Measurements from ENCODE around the gene MACROD2.

DNA sequence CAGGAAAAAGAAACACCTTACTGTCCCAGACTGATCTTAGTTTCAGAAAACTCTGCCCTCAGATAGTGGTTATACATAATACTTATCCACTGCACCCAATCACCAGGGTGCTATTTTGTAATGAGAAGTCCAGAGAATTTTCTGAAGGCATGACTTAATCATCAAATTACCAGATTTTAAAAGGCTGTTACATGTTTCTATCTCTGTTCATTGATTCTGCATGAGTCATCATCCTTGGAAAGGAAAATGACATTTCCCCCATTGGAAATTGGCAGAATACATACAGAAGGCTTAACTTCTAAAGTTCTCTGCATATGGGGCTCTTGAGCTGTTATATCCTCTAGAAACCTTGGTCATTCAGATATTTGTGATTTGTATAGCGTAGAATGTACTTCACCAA, 930.0 kb downstream of the MACROD2 start:
- no peak for TF ChIP-seq TAF1 (IDR thresholded peaks at IDR 0.05; ENCODE audit: low read depth, low read length)
- TF ChIP-seq POLR2AphosphoS5 (IDR thresholded peaks at IDR 0.05; ENCODE audit: low read depth, low read length): no peak
- TF ChIP-seq POLR2A (IDR thresholded peaks at IDR 0.05; ENCODE audit: low read depth, low read length): no peak
- no peak for TF ChIP-seq PAX5 (IDR thresholded peaks at IDR 0.05; ENCODE audit: insufficient read depth, low read length, severe bottlenecking)
